Adrenal gland (tissue), 12 donors: Measurements from ENCODE around the gene SCN10A. TPM values are rescaled to one million over a fixed set of nuclear protein-coding genes. Genes with fewer than 3 reads are reported as not detected.

Experiments used
- DNase-seq, 7 donors: peaks; one replicate each; pipeline ENCODE4 v3.0.0-alpha.2; 2019 to 2020
- H3K27ac ChIP-seq, 5 donors: fragments of 200-600 bp; sonication (generic) in 4 of 5; 1 replicate in 3 of 5; 2 replicates in 2 of 5; pipeline versions ENCODE4 v1.5.1 to v1.8.0; 2016 to 2020; ENCODE audit warnings: mild to moderate bottlenecking in 1 of 5
- H3K27me3 ChIP-seq: fragments of 200-600 bp; 2 replicates; pipeline ENCODE4 v1.8.0; 2021
- H3K36me3 ChIP-seq, 2 donors: fragments of 200-600 bp; replicated peaks in 1 of 2; 1 replicate in 1 of 2; 2 replicates in 1 of 2; pipeline versions ENCODE4 v1.5.1 to v1.8.0; 2018 to 2022
- H3K4me1 ChIP-seq, 2 donors: fragments of 200-600 bp; replicated peaks in 1 of 2; 1 replicate in 1 of 2; 2 replicates in 1 of 2; pipeline versions ENCODE4 v1.5.1 to v1.8.0; 2018 to 2021
- H3K4me3 ChIP-seq, 4 donors: fragments of 200-600 bp; sonication (generic) in 3 of 4; one replicate each; pipeline ENCODE4 v1.5.1; 2016 to 2018
- H3K9me3 ChIP-seq, 3 donors: fragments of 200-600 bp; sonication (generic) in 1 of 3; replicated peaks in 1 of 3; 1 replicate in 2 of 3; 2 replicates in 1 of 3; pipeline versions ENCODE4 v1.5.1 to v1.8.0; 2016 to 2021
- POLR2A ChIP-seq, 2 donors: fragments of 450-650 bp; IDR thresholded peaks; one replicate each; pipeline ENCODE4 v1.6.1; 2017; ENCODE audit warnings: antibody characterized with exemption in 2 of 2, mild to moderate bottlenecking in 2 of 2, moderate library complexity in 1 of 2
- WGBS, 4 donors: extraction: QIAGEN DNeasy Blood & Tissue Kit in 2 of 4; methylation state at CpG; one replicate each; pipeline versions ENCODE4 v1.1.5 to v1.1.7; 2013 to 2017; 5-methylcytosine and 5-hydroxymethylcytosine counted together
- intact Hi-C, 2 donors: fragments of 100-400 bp; cut with DNase I; formaldehyde crosslinking; loops; one replicate each; pipeline versions ENCODE4 v1.14.1 to v1.15.0; 2022 to 2023
- polyA plus RNA-seq, 3 donors: library from polyadenylated mRNA; stranded (reverse); fragments of 200-250 nt in 2 of 3; fragments of 350-450 nt in 1 of 3; fragmentation: Illumina TruSeq in 1 of 3; extraction: RNeasy Lipid Tissue Mini Kit (QIAGEN cat#74804) in 1 of 3; gene quantifications; one replicate each; pipeline ENCODE4 v1.2.3, GENCODE V29; 2013 to 2014
- total RNA-seq, 9 donors: library from RNA; depleted of rRNA in 4 of 9; stranded (reverse); fragments of >200 nt in 4 of 9; fragments of 120-200 nt in 1 of 9; fragmentation: NEBNext Ultra II Directional in 1 of 9; extraction: Animal tissue kit (Norgen Biotek cat#: 25700) in 1 of 9; gene quantifications; one replicate each; pipeline versions ENCODE4 v1.1.0 to v1.2.4, GENCODE V29; 2013 to 2023
- TF ChIP-seq, protein P1 (sequence below), 6 experiments: fragments of 450-650 bp in 4 of 6; fragments of 200-600 bp in 2 of 6; sonication (generic) in 1 of 6; IDR thresholded peaks; 1 replicate in 5 of 6; 2 replicates in 1 of 6; pipeline versions ENCODE4 v1.5.1 to v1.8.0; 2016 to 2021; ENCODE audit warnings: antibody characterized with exemption in 6 of 6, mild to moderate bottlenecking in 2 of 6, moderate library complexity in 1 of 6
- donor health status: healthy with polysubstance abuse.
- donor health status: Bipolar disorder and iron deficiency.
- donor health status: DM: yes; HTN: yes; CAD: no.
- donor health status: DM: no; HTN: no; CAD: no.
- donor health status: DM: no; HTN: no; CAD: no.
- donor health status: DM: yes; HTN: yes; CAD: no.

Gene SCN10A
- total and polyA plus RNA-seq, 12 donors: not detected

- 30 to 57% (median 41%) methylated on average over 1 of the region's 1 CpG for WGBS, 4 donors
- H3K27me3 ChIP-seq: no peaks in the 10 kb centered on the region
- H3K4me1 ChIP-seq: no peaks in the 10 kb centered on the region
- TF ChIP-seq, protein P1, sequence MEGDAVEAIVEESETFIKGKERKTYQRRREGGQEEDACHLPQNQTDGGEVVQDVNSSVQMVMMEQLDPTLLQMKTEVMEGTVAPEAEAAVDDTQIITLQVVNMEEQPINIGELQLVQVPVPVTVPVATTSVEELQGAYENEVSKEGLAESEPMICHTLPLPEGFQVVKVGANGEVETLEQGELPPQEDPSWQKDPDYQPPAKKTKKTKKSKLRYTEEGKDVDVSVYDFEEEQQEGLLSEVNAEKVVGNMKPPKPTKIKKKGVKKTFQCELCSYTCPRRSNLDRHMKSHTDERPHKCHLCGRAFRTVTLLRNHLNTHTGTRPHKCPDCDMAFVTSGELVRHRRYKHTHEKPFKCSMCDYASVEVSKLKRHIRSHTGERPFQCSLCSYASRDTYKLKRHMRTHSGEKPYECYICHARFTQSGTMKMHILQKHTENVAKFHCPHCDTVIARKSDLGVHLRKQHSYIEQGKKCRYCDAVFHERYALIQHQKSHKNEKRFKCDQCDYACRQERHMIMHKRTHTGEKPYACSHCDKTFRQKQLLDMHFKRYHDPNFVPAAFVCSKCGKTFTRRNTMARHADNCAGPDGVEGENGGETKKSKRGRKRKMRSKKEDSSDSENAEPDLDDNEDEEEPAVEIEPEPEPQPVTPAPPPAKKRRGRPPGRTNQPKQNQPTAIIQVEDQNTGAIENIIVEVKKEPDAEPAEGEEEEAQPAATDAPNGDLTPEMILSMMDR (IDR thresholded peaks at IDR 0.05): no peak
- no peak for TF ChIP-seq POLR2A (IDR thresholded peaks at IDR 0.05)
- H3K4me3 ChIP-seq: no peak overlapping the region
- no peaks in the 10 kb centered on the region for H3K36me3 ChIP-seq
- intact Hi-C loops: no loop called here
- DNase-seq: no peak
- no peaks in the 10 kb centered on the region for H3K9me3 ChIP-seq
- no peak overlapping the region for H3K27ac ChIP-seq
Observed at GRCh38 chr3:38800511-38800910, 15.5 kb downstream of the SCN10A start.

DNA sequence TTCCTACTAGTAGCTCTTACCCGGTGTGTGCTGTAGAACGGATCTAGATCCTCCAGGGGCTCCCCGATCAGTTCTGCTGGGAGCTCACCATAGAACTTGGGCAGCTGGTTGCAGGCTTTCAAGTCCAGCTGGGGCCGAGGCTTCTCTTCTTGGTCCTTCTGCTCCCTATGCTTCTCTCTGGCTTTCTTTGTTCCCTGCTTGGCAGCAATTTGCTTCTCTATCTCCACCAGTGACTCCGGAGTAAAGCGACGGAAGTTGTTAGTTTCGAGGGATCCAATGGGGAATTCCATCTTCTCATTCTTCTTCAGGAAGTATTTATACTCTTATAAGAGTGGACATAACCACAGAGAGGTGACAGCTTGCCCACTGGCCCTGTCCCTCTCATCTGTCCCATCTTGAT, 22.3 kb downstream of the SCN10A start:
- 78 to 85% (median 83%) methylated on average over 8 of the region's 8 CpGs for WGBS, 4 donors
- no peak for TF ChIP-seq POLR2A (IDR thresholded peaks at IDR 0.05)
- TF ChIP-seq, protein P1 (IDR thresholded peaks at IDR 0.05): no peak

GRCh38 chr3:38792983-38793382, 23.0 kb downstream of the SCN10A start:
- DNase-seq: no peak
- Histone ChIP-seq H3K9me3 (no peaks in the 10 kb centered on the region), H3K27ac (no peak overlapping the region), H3K27me3 (no peaks in the 10 kb centered on the region), H3K4me3 (no peak overlapping the region), H3K36me3 (no peaks in the 10 kb centered on the region), H3K4me1 (no peaks in the 10 kb centered on the region)
- intact Hi-C loops: no loop called here
- TF ChIP-seq POLR2A (IDR thresholded peaks at IDR 0.05): no peak
- TF ChIP-seq, protein P1 (IDR thresholded peaks at IDR 0.05): no peak
- WGBS, 4 donors: 68 to 80% (median 75%) methylated on average over 1 of the region's 1 CpG

More for the DNA sequence above, 22.3 kb downstream of the SCN10A start:
- no peaks in the 10 kb centered on the region for H3K4me1 ChIP-seq
- intact Hi-C loops: no loop called here
- no peak for DNase-seq
- no peaks in the 10 kb centered on the region for H3K27me3 ChIP-seq
- H3K4me3 ChIP-seq: no peak overlapping the region
- no peaks in the 10 kb centered on the region for H3K9me3 ChIP-seq
- no peaks in the 10 kb centered on the region for H3K36me3 ChIP-seq
- H3K27ac ChIP-seq: no peak overlapping the region

GRCh38 chr3:38782148-38782547, 33.9 kb downstream of the SCN10A start:
- intact Hi-C loops: no loop called here
- H3K36me3 ChIP-seq: no peaks in the 10 kb centered on the region
- no peak overlapping the region for H3K4me3 ChIP-seq
- WGBS, 4 donors: 8 to 57% (median 35%) methylated on average over 4 of the region's 4 CpGs
- H3K27me3 ChIP-seq: peaks cover 3% of the 10 kb centered on the region
- H3K4me1 ChIP-seq: no peaks in the 10 kb centered on the region
- TF ChIP-seq POLR2A (IDR thresholded peaks at IDR 0.05): no peak
- TF ChIP-seq, protein P1 (IDR thresholded peaks at IDR 0.05): no peak
- no peak overlapping the region for H3K27ac ChIP-seq
- DNase-seq: no peak
- H3K9me3 ChIP-seq: no peaks in the 10 kb centered on the region
